Loucy (cell line): ENCODE measurements around the gene PPDPF.

ENCODE experiments used
- H2AFZ ChIP-seq: fragments of 200-600 bp; sonication (generic); 2 replicates; pipeline ENCODE4 v1.6.0; 2016; ENCODE audit warnings: antibody characterized with exemption, mild to moderate bottlenecking, low read length, moderate library complexity
- H3F3A ChIP-seq: fragments of 200-600 bp; 2 replicates; pipeline ENCODE4 v1.6.0; 2016; ENCODE audit warnings: antibody characterized with exemption, low read depth, mild to moderate bottlenecking
- H3K27me3 ChIP-seq: fragments of 200-600 bp; sonication (generic); 2 replicates; pipeline ENCODE4 v1.6.1; 2014; ENCODE audit warnings: low read length, mild to moderate bottlenecking; ENCODE audit not compliant: insufficient read depth, poor library complexity, severe bottlenecking
- H3K36me3 ChIP-seq: fragments of 200-600 bp; sonication (generic); 2 replicates; pipeline ENCODE4 v1.6.1; 2016; ENCODE audit warnings: low read length; ENCODE audit not compliant: insufficient read depth
- H3K4me1 ChIP-seq: fragments of 200-600 bp; sonication (generic); 2 replicates; pipeline ENCODE4 v1.5.1; 2014; ENCODE audit warnings: low read length, mild to moderate bottlenecking; ENCODE audit not compliant: insufficient read depth, poor library complexity, severe bottlenecking
- H3K4me2 ChIP-seq: fragments of 200-600 bp; sonication (generic); 2 replicates; pipeline ENCODE4 v1.6.0; 2014; ENCODE audit warnings: antibody characterized with exemption, low read length, low read depth, mild to moderate bottlenecking; ENCODE audit not compliant: poor library complexity, severe bottlenecking
- H3K4me3 ChIP-seq: fragments of 200-600 bp; sonication (generic); 2 replicates; pipeline ENCODE4 v1.5.1; 2014; ENCODE audit warnings: low read length, mild to moderate bottlenecking, mixed read lengths; ENCODE audit not compliant: poor library complexity, severe bottlenecking
- H3K79me2 ChIP-seq: fragments of 200-600 bp; sonication (generic); 2 replicates; pipeline ENCODE4 v1.6.1; 2014; ENCODE audit warnings: low read length; ENCODE audit not compliant: insufficient read depth
- H3K9ac ChIP-seq: fragments of 200-600 bp; sonication (generic); 2 replicates; pipeline ENCODE4 v1.6.0; 2014; ENCODE audit warnings: mild to moderate bottlenecking, low read depth, low read length, moderate library complexity; ENCODE audit not compliant: poor library complexity, severe bottlenecking
- H3K9me2 ChIP-seq: fragments of 200-600 bp; sonication (generic); replicated peaks from 2 replicates; pipeline ENCODE4 v1.6.1; 2016; ENCODE audit warnings: low read depth, low read length, mixed read lengths
- H3K9me3 ChIP-seq: fragments of 200-600 bp; sonication (generic); 2 replicates; pipeline ENCODE4 v1.6.1; 2014; ENCODE audit warnings: mild to moderate bottlenecking, antibody characterized with exemption, low read length, low read depth; ENCODE audit not compliant: insufficient read depth
- H4K20me1 ChIP-seq: fragments of 200-600 bp; sonication (generic); 2 replicates; pipeline ENCODE4 v1.6.0; 2014; ENCODE audit warnings: antibody characterized with exemption, low read length, mild to moderate bottlenecking; ENCODE audit not compliant: insufficient read depth, poor library complexity, severe bottlenecking
- CTCF ChIP-seq: fragments of 200-600 bp; sonication (generic); conservative IDR thresholded peaks from 2 replicates; pipeline ENCODE4 v1.5.1; 2014; ENCODE audit warnings: mild to moderate bottlenecking, antibody characterized with exemption, low read length
- EZH2phosphoT487 ChIP-seq: fragments of 200-600 bp; IDR thresholded peaks from 2 replicates; pipeline ENCODE4 v1.6.1; 2018; ENCODE audit warnings: antibody characterized with exemption, mild to moderate bottlenecking, moderate library complexity, borderline replicate concordance

PPDPF gene

GRCh38 chr20:63565699-63566335 is 45.3 kb downstream of the PPDPF start:
- H3K4me2 ChIP-seq = no peak overlapping the region
- H3K27me3 ChIP-seq = peaks cover 4% of the 10 kb centered on the region
- no peaks in the 10 kb centered on the region for H3K79me2 ChIP-seq
- no peak overlapping the region for H2AFZ ChIP-seq
- no peaks in the 10 kb centered on the region for H3K9me2 ChIP-seq
- H3K9me3 ChIP-seq = no peaks in the 10 kb centered on the region
- no peaks in the 10 kb centered on the region for H3F3A ChIP-seq
- H3K36me3 ChIP-seq = no peaks in the 10 kb centered on the region
- no peak for TF ChIP-seq EZH2phosphoT487
- no peak for TF ChIP-seq CTCF
- H3K4me1 ChIP-seq = peaks cover 21% of the 10 kb centered on the region
- H3K4me3 ChIP-seq = no peak overlapping the region
- H4K20me1 ChIP-seq = peaks cover 13% of the 10 kb centered on the region
- no peak overlapping the region for H3K9ac ChIP-seq

- Histone ChIP-seq H3K9me2 (no peaks in the 10 kb centered on the region), H3K9me3 (no peaks in the 10 kb centered on the region), H3F3A (no peaks in the 10 kb centered on the region), H3K4me3 (no peak overlapping the region), H4K20me1 (peaks cover 13% of the 10 kb centered on the region), H2AFZ (no peak overlapping the region), H3K27me3 (peaks cover 4% of the 10 kb centered on the region), H3K36me3 (no peaks in the 10 kb centered on the region), H3K79me2 (no peaks in the 10 kb centered on the region), H3K4me1 (peaks cover 21% of the 10 kb centered on the region), H3K4me2 (no peak overlapping the region), H3K9ac (no peak overlapping the region)
- TF ChIP-seq CTCF (no peak), EZH2phosphoT487 (no peak)
Measured at GRCh38 chr20:63566395-63567135, 46.0 kb downstream of the PPDPF start.

GRCh38 chr20:63567136-63567385 is 46.5 kb downstream of the PPDPF start:
- TF ChIP-seq CTCF = no peak
- no peak for TF ChIP-seq EZH2phosphoT487
- no peaks in the 10 kb centered on the region for H3K9me3 ChIP-seq
- H3K79me2 ChIP-seq = no peaks in the 10 kb centered on the region
- no peak overlapping the region for H3K4me3 ChIP-seq
- no peak overlapping the region for H3K4me2 ChIP-seq
- H3K4me1 ChIP-seq = peaks cover 21% of the 10 kb centered on the region
- no peak overlapping the region for H2AFZ ChIP-seq
- no peak overlapping the region for H3K9ac ChIP-seq
- H3K36me3 ChIP-seq = no peaks in the 10 kb centered on the region
- no peaks in the 10 kb centered on the region for H3F3A ChIP-seq
- H3K9me2 ChIP-seq = no peaks in the 10 kb centered on the region
- H3K27me3 ChIP-seq = peaks cover 4% of the 10 kb centered on the region
- H4K20me1 ChIP-seq = peaks cover 13% of the 10 kb centered on the region
